ENCODE measurements around the gene PPWD1. TPM values are rescaled to one million over a fixed set of nuclear protein-coding genes. Genes with fewer than 3 reads are reported as not detected.

Gene PPWD1
- total RNA-seq, 2 experiments from 2014 or later, result 51.5 to 54.3 TPM

- Histone ChIP-seq H3K9me2 (ENCODE audit: insufficient read depth, low read length) (no peaks in the 10 kb centered on the region), H2AFZ (ENCODE audit: low read length) (no peak overlapping the region), H3K27ac (ENCODE audit: low read depth, low read length, poor library complexity, severe bottlenecking) (no peak overlapping the region), H3K4me2 (ENCODE audit: low read length) (no peak overlapping the region), H4K20me1 (ENCODE audit: insufficient read depth, low read length) (peaks cover 8% of the 10 kb centered on the region; the same call in 1 of the 2 replicates), H3K4me3 (ENCODE audit: low read depth, low read length, poor library complexity, severe bottlenecking) (no peak overlapping the region), H3K4me1 (ENCODE audit: insufficient read depth, low read length, poor library complexity, severe bottlenecking) (no peaks in the 10 kb centered on the region), H3K9me3 (ENCODE audit: low read length) (no peaks in the 10 kb centered on the region), H3K36me3 (ENCODE audit: insufficient read depth, low read length) (peaks cover 61% of the 10 kb centered on the region), H3K79me2 (ENCODE audit: insufficient read depth, low read depth, low read length) (peaks cover 32% of the 10 kb centered on the region; the same call in 1 of the 2 replicates)
- intact Hi-C loops (cut with micrococcal nuclease; ENCODE audit: unreplicated experiment), result no loop called here
- DNase-seq (ENCODE audit: low spot score), result no peak
- BruUV-seq (replicated peaks), result no TSS peak
- POLR2A ChIA-PET, result interaction anchor here (0.5 to 1.7 kb wide), 8 partner anchors 9 to 516 kb away, joined by 3 to 9 read pairs (median 4); partner anchors contain the start of gene TRIM23
- CTCF ChIA-PET (ENCODE audit: unreplicated experiment), result no interaction called here
- TF ChIP-seq CTCF (conservative IDR thresholded peaks at IDR 0.05; ENCODE audit: low read length) (no peak), EZH2phosphoT487 (IDR thresholded peaks at IDR 0.05; ENCODE audit: borderline replicate concordance, low read depth, low read length) (no peak)
Observed at GRCh38 chr5:65570598-65571226, 7.6 kb downstream of the PPWD1 start.

- CTCF ChIA-PET (ENCODE audit: unreplicated experiment), result no interaction called here
Observed at GRCh38 chr5:65577141-65577540, 14.0 kb downstream of the PPWD1 start.

More at GRCh38 chr5:65577141-65577540, 14.0 kb downstream of the PPWD1 start:
- Histone ChIP-seq H2AFZ (ENCODE audit: low read length) (no peak overlapping the region), H3K9me3 (ENCODE audit: low read length) (no peaks in the 10 kb centered on the region), H3K4me2 (ENCODE audit: low read length) (no peak overlapping the region), H3K27ac (ENCODE audit: low read depth, low read length, poor library complexity, severe bottlenecking) (no peak overlapping the region), H3K4me3 (ENCODE audit: low read depth, low read length, poor library complexity, severe bottlenecking) (no peak overlapping the region), H3K9me2 (ENCODE audit: insufficient read depth, low read length) (no peaks in the 10 kb centered on the region), H3K4me1 (ENCODE audit: insufficient read depth, low read length, poor library complexity, severe bottlenecking) (no peaks in the 10 kb centered on the region), H3K79me2 (ENCODE audit: insufficient read depth, low read depth, low read length) (no peaks in the 10 kb centered on the region; the same call in 1 of the 2 replicates), H3K36me3 (ENCODE audit: insufficient read depth, low read length) (peaks cover 79% of the 10 kb centered on the region), H4K20me1 (ENCODE audit: insufficient read depth, low read length) (no peaks in the 10 kb centered on the region)
- no peak for DNase-seq (ENCODE audit: low spot score)
- no TSS peak for BruUV-seq (replicated peaks)
- intact Hi-C loops (cut with micrococcal nuclease; ENCODE audit: unreplicated experiment), result no loop called here
- POLR2A ChIA-PET, result interaction anchor here (0.6 kb wide), 1 partner anchor 447 kb away, joined by 8 read pairs; no protein-coding TSS in a partner anchor
- TF ChIP-seq EZH2phosphoT487 (IDR thresholded peaks at IDR 0.05; ENCODE audit: borderline replicate concordance, low read depth, low read length) (no peak), CTCF (conservative IDR thresholded peaks at IDR 0.05; ENCODE audit: low read length) (no peak)

Measured in OCI-LY7 (cell line).